Peyer's patch (tissue), 4 donors: Measurements from ENCODE around the gene AKIRIN2.

Experiments
- CTCF ChIP-seq, 6 experiments: fragments of 450-650 bp in 4 of 6; fragments of 200-600 bp in 2 of 6; sonication (generic) in 1 of 6; IDR thresholded peaks; one replicate each; pipeline ENCODE4 v1.5.1; 2017 to 2019; ENCODE audit warnings: antibody characterized with exemption in 6 of 6, mild to moderate bottlenecking in 3 of 6, moderate library complexity in 1 of 6
- POLR2A ChIP-seq, 2 donors: fragments of 450-650 bp; IDR thresholded peaks; one replicate each; pipeline ENCODE4 v1.5.1; 2017; ENCODE audit warnings: antibody characterized with exemption in 2 of 2, mild to moderate bottlenecking in 2 of 2, moderate library complexity in 2 of 2

GRCh38 chr6:87702589-87702945, 534 bp upstream of the AKIRIN2 start:
- TF ChIP-seq CTCF (IDR thresholded peaks at IDR 0.05), result no peak
- no peak for TF ChIP-seq POLR2A (IDR thresholded peaks at IDR 0.05)
